HepG2 (cell line): ENCODE results near the gene CD46. TPM values are rescaled to one million over a fixed set of nuclear protein-coding genes. Genes with fewer than 3 reads are reported as not detected.

ENCODE experiments used
- ARID2 ChIP-seq: sonication (generic); formaldehyde crosslinking; IDR thresholded peaks from 2 replicates; pipeline ENCODE4 v1.8.1; 2022; ENCODE audit warnings: mild to moderate bottlenecking, missing genetic modification reagents, borderline replicate concordance
- CERS6 ChIP-seq: sonication (generic); formaldehyde crosslinking; IDR thresholded peaks from 2 replicates; pipeline ENCODE4 v1.5.0; 2020; ENCODE audit warnings: missing genetic modification reagents
- DR1 ChIP-seq: sonication (generic); formaldehyde crosslinking; IDR thresholded peaks from 2 replicates; pipeline ENCODE4 v1.8.0; 2021; ENCODE audit warnings: mild to moderate bottlenecking, missing genetic modification reagents, inconsistent platforms
- GFI1 ChIP-seq: sonication (generic); formaldehyde crosslinking; IDR thresholded peaks from 2 replicates; pipeline ENCODE4 v1.5.0; 2020; ENCODE audit warnings: missing genetic modification reagents, mild to moderate bottlenecking, borderline replicate concordance
- IRF2 ChIP-seq: IDR thresholded peaks from 2 replicates; pipeline ENCODE4 v1.6.1; 2018; ENCODE audit warnings: missing genetic modification reagents, missing compliant biosample characterization
- NCOA2 ChIP-seq: sonication (generic); formaldehyde crosslinking; IDR thresholded peaks from 2 replicates; pipeline ENCODE4 v1.8.0; 2022; ENCODE audit warnings: inconsistent platforms
- NFAT5 ChIP-seq: sonication (generic); formaldehyde crosslinking; IDR thresholded peaks from 2 replicates; pipeline ENCODE4 v1.4.0; 2020; ENCODE audit warnings: missing genetic modification reagents
- PHF20 ChIP-seq: sonication (generic); formaldehyde crosslinking; IDR thresholded peaks from 2 replicates; pipeline ENCODE4 v1.5.0; 2020; ENCODE audit warnings: mild to moderate bottlenecking, missing genetic modification reagents
- RBM22 ChIP-seq: fragments of 200-400 bp; formaldehyde crosslinking; optimal IDR thresholded peaks from 2 replicates; pipeline ENCODE3; 2017; ENCODE audit warnings: mild to moderate bottlenecking, low read length, moderate library complexity
- RCOR2 ChIP-seq: IDR thresholded peaks from 2 replicates; pipeline ENCODE4 v1.6.1; 2016; ENCODE audit warnings: missing biosample characterization, missing genetic modification reagents
- SOX13 ChIP-seq, 3 experiments: fragments of 450-650 bp in 1 of 3; sonication (generic) in 1 of 3; formaldehyde crosslinking in 1 of 3; IDR thresholded peaks in 2 of 3; conservative IDR thresholded peaks in 1 of 3; 2 replicates each; pipeline versions ENCODE4 v1.5.0 to v1.6.1; 2016 to 2020; ENCODE audit warnings: antibody characterized with exemption in 1 of 3, mild to moderate bottlenecking in 1 of 3, missing compliant biosample characterization in 1 of 3, missing genetic modification reagents in 1 of 3, moderate library complexity in 1 of 3
- THAP9 ChIP-seq: sonication (generic); formaldehyde crosslinking; IDR thresholded peaks from 2 replicates; pipeline ENCODE4; 2020; ENCODE audit warnings: missing genetic modification reagents, mild to moderate bottlenecking, borderline replicate concordance
- ZMAT5 ChIP-seq: sonication (generic); formaldehyde crosslinking; IDR thresholded peaks from 2 replicates; pipeline ENCODE4 v1.5.0; 2020; ENCODE audit warnings: mild to moderate bottlenecking, low read depth, missing genetic modification reagents, borderline replicate concordance
- ZNF264 ChIP-seq: sonication (generic); formaldehyde crosslinking; IDR thresholded peaks from 2 replicates; pipeline ENCODE4 v1.4.0; 2020; ENCODE audit warnings: missing genetic modification reagents
- ZNF335 ChIP-seq: sonication (generic); formaldehyde crosslinking; IDR thresholded peaks from 2 replicates; pipeline ENCODE4 v1.4.0; 2020; ENCODE audit warnings: missing genetic modification reagents
- ZNF431 ChIP-seq: sonication (generic); formaldehyde crosslinking; IDR thresholded peaks from 2 replicates; pipeline ENCODE4 v1.9.0; 2022; ENCODE audit warnings: missing genetic modification reagents, low read depth, mild to moderate bottlenecking, borderline replicate concordance
- ZNF496 ChIP-seq: sonication (generic); formaldehyde crosslinking; IDR thresholded peaks from 2 replicates; pipeline ENCODE4 v1.8.1; 2023; ENCODE audit warnings: mild to moderate bottlenecking, moderate library complexity, missing genetic modification reagents; ENCODE audit not compliant: insufficient replicate concordance
- ZNF619 ChIP-seq: sonication (generic); formaldehyde crosslinking; IDR thresholded peaks from 2 replicates; pipeline ENCODE4 v1.4.0; 2020; ENCODE audit warnings: mild to moderate bottlenecking, missing genetic modification reagents
- ZNF772 ChIP-seq: sonication (generic); formaldehyde crosslinking; IDR thresholded peaks from 2 replicates; pipeline ENCODE4 v1.5.0; 2020; ENCODE audit warnings: mild to moderate bottlenecking, missing genetic modification reagents
- polyA plus RNA-seq, 8 experiments: library from polyadenylated mRNA; depleted of rRNA in 3 of 8; stranded (reverse) in 7 of 8; unstranded in 1 of 8; fragments of >200 nt; fragmentation: Illumina TruSeq in 4 of 8; extraction: Trizol in 4 of 8; gene quantifications; 2 replicates each; pipeline versions ENCODE4 v1.2.1 to v1.2.3, GENCODE V29; 2011 to 2016; ENCODE audit warnings: low read depth in 4 of 8, missing spikeins in 1 of 8, mixed read lengths in 1 of 8; ENCODE audit not compliant: insufficient read depth in 1 of 8
- total RNA-seq, 5 experiments: library from RNA; depleted of rRNA; stranded (reverse); fragments of >200 nt; fragmentation: Illumina TruSeq; extraction: Trizol; gene quantifications; 2 replicates each; pipeline ENCODE4 v1.2.3, GENCODE V29; 2016; ENCODE audit warnings: low read depth in 1 of 5

The CD46 gene
- total and polyA plus RNA-seq, 2 of the 13 experiments (the other 11 are each of a cell fraction or from before 2014, with no cell fraction given) = 130 to 277 TPM

- TF ChIP-seq SOX13 (IDR thresholded peaks at IDR 0.05) = no peak
- peak in 1 of 2 experiments; percentile 81; a peak in 2 of 4 replicates for TF ChIP-seq SOX13 (CRISPR knock-in tag; conservative IDR thresholded peaks at IDR 0.05 in 1 of 2, IDR thresholded peaks at IDR 0.05 in 1 of 2)
- no peak for TF ChIP-seq ZNF496 (CRISPR knock-in tag)
- TF ChIP-seq IRF2 (CRISPR knock-in tag) = no peak
- TF ChIP-seq CERS6 (CRISPR knock-in tag) = no peak
- TF ChIP-seq PHF20 (CRISPR knock-in tag) = peak; percentile 36; the same call in 1 of the 2 replicates
- TF ChIP-seq ZNF772 (CRISPR knock-in tag) = no peak
- no peak for TF ChIP-seq GFI1 (CRISPR knock-in tag)
- no peak for TF ChIP-seq RBM22
- TF ChIP-seq ZNF619 (CRISPR knock-in tag) = no peak
- no peak for TF ChIP-seq NFAT5 (CRISPR knock-in tag)
- TF ChIP-seq ARID2 (CRISPR knock-in tag) = no peak
- TF ChIP-seq ZNF431 (CRISPR knock-in tag) = no peak
- TF ChIP-seq NCOA2 = no peak
- no peak for TF ChIP-seq ZMAT5
- no peak for TF ChIP-seq DR1
- no peak for TF ChIP-seq ZNF335
- TF ChIP-seq RCOR2 = no peak
- TF ChIP-seq ZNF264 = peak; percentile 91
- TF ChIP-seq THAP9 (CRISPR knock-in tag) = no peak
These were observed 75.0 kb downstream of the CD46 start (continued) for GRCh38 chr1:207826557-207827487.
